ENCODE measurements around the gene FARS2. TPM values are rescaled to one million over a fixed set of nuclear protein-coding genes. Genes with fewer than 3 reads are reported as not detected.

Gene FARS2
- total RNA-seq, 1 experiment from 2014 or later, result 13.8 TPM

DNA sequence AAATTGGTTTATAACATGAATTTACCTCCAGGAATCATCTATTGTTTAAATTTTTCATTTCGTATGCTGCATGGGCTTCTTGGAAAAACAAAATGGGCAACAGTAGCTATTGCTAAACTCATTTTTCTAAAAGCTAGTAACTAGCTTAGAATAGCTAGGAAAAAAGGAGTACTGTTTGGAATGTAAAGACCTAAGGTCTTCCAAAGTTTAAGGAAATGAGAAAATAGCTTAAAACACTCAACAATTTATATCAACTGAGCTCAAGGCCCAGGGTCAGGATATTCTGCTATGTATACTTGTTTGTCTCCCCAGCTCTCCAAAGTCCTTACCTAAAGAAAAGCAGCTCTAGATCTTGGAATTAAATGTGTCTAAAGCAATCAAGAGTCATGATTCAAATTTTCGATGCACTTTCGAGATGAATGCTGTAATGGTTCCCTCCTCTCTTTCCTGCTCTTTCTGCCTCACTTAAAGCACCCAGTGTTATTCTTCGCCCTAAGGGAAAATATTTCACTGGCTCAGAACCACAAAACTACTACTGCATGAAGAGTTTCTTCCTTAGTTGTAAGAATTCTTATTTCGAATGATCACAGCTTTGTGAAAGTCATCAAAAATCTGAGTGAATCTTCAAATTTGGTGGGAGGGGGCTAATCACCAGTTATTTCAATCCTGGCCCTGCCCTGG, 42.2 kb upstream of the FARS2 start:
- no peak overlapping the region for H3K4me2 ChIP-seq (ENCODE audit: low read length)

More for the DNA sequence above, 42.2 kb upstream of the FARS2 start:
- no peak for ATAC-seq
- Histone ChIP-seq H3K9me3 (ENCODE audit: control insufficient read depth in 1 of 2, insufficient read depth in 1 of 2, low read depth in 1 of 2, low read length in 2 of 2) (no peaks in the 10 kb centered on the region), H3K79me2 (ENCODE audit: insufficient read depth, low read length) (peaks cover 4% of the 10 kb centered on the region; the same call in 1 of the 2 replicates), H4K20me1 (ENCODE audit: insufficient read depth) (no peaks in the 10 kb centered on the region), H2AFZ (ENCODE audit: low read depth, low read length, poor library complexity, severe bottlenecking) (no peak overlapping the region), H3K9me2 (ENCODE audit: insufficient read depth) (no peaks in the 10 kb centered on the region), H3K4me3 (replicated peaks in 1 of 2; ENCODE audit: low read depth in 1 of 2, low read length in 2 of 2) (no peak overlapping the region), H3K27ac (ENCODE audit: low read depth, low read length) (no peak overlapping the region), H3K9ac (ENCODE audit: low read length) (no peak overlapping the region), H3K4me1 (ENCODE audit: control insufficient read depth in 1 of 2, insufficient read depth in 2 of 2, low read length in 2 of 2) (no peaks in the 10 kb centered on the region), H3K27me3 (ENCODE audit: insufficient read depth, low read length) (no peaks in the 10 kb centered on the region), H3K36me3 (ENCODE audit: control insufficient read depth in 1 of 2, insufficient read depth in 2 of 2, low read length in 2 of 2) (no peaks in the 10 kb centered on the region)
- TF ChIP-seq, protein P1, sequence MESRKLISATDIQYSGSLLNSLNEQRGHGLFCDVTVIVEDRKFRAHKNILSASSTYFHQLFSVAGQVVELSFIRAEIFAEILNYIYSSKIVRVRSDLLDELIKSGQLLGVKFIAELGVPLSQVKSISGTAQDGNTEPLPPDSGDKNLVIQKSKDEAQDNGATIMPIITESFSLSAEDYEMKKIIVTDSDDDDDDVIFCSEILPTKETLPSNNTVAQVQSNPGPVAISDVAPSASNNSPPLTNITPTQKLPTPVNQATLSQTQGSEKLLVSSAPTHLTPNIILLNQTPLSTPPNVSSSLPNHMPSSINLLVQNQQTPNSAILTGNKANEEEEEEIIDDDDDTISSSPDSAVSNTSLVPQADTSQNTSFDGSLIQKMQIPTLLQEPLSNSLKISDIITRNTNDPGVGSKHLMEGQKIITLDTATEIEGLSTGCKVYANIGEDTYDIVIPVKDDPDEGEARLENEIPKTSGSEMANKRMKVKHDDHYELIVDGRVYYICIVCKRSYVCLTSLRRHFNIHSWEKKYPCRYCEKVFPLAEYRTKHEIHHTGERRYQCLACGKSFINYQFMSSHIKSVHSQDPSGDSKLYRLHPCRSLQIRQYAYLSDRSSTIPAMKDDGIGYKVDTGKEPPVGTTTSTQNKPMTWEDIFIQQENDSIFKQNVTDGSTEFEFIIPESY (IDR thresholded peaks at IDR 0.05; ENCODE audit: extremely low read depth, insufficient replicate concordance, low read length), result no peak
- TF ChIP-seq SIN3A (IDR thresholded peaks at IDR 0.05; ENCODE audit: low read depth) (no peak), POLR2AphosphoS5 (IDR thresholded peaks at IDR 0.05; ENCODE audit: low read depth, low read length) (no peak), EZH2phosphoT487 (IDR thresholded peaks at IDR 0.05; ENCODE audit: borderline replicate concordance) (no peak), ZNF274 (IDR thresholded peaks at IDR 0.05; ENCODE audit: low read depth, low read length) (no peak), SP1 (IDR thresholded peaks at IDR 0.05; ENCODE audit: low read depth) (no peak), EGR1 (IDR thresholded peaks at IDR 0.05; ENCODE audit: low read depth) (no peak), JUND (IDR thresholded peaks at IDR 0.05) (no peak), FOSL1 (IDR thresholded peaks at IDR 0.05; ENCODE audit: low read depth) (no peak), SRF (IDR thresholded peaks at IDR 0.05; ENCODE audit: low read depth) (no peak), YY1 (IDR thresholded peaks at IDR 0.05; ENCODE audit: extremely low read depth, insufficient replicate concordance, low read depth, low read length) (no peak), TCF7L2 (IDR thresholded peaks at IDR 0.05; ENCODE audit: borderline replicate concordance, extremely low read depth, insufficient read depth, insufficient read length) (no peak)
- TF ChIP-seq, protein P2, sequence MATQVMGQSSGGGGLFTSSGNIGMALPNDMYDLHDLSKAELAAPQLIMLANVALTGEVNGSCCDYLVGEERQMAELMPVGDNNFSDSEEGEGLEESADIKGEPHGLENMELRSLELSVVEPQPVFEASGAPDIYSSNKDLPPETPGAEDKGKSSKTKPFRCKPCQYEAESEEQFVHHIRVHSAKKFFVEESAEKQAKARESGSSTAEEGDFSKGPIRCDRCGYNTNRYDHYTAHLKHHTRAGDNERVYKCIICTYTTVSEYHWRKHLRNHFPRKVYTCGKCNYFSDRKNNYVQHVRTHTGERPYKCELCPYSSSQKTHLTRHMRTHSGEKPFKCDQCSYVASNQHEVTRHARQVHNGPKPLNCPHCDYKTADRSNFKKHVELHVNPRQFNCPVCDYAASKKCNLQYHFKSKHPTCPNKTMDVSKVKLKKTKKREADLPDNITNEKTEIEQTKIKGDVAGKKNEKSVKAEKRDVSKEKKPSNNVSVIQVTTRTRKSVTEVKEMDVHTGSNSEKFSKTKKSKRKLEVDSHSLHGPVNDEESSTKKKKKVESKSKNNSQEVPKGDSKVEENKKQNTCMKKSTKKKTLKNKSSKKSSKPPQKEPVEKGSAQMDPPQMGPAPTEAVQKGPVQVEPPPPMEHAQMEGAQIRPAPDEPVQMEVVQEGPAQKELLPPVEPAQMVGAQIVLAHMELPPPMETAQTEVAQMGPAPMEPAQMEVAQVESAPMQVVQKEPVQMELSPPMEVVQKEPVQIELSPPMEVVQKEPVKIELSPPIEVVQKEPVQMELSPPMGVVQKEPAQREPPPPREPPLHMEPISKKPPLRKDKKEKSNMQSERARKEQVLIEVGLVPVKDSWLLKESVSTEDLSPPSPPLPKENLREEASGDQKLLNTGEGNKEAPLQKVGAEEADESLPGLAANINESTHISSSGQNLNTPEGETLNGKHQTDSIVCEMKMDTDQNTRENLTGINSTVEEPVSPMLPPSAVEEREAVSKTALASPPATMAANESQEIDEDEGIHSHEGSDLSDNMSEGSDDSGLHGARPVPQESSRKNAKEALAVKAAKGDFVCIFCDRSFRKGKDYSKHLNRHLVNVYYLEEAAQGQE (IDR thresholded peaks at IDR 0.05; ENCODE audit: low read depth), result no peak
- TF ChIP-seq, protein P3, sequence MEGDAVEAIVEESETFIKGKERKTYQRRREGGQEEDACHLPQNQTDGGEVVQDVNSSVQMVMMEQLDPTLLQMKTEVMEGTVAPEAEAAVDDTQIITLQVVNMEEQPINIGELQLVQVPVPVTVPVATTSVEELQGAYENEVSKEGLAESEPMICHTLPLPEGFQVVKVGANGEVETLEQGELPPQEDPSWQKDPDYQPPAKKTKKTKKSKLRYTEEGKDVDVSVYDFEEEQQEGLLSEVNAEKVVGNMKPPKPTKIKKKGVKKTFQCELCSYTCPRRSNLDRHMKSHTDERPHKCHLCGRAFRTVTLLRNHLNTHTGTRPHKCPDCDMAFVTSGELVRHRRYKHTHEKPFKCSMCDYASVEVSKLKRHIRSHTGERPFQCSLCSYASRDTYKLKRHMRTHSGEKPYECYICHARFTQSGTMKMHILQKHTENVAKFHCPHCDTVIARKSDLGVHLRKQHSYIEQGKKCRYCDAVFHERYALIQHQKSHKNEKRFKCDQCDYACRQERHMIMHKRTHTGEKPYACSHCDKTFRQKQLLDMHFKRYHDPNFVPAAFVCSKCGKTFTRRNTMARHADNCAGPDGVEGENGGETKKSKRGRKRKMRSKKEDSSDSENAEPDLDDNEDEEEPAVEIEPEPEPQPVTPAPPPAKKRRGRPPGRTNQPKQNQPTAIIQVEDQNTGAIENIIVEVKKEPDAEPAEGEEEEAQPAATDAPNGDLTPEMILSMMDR (IDR thresholded peaks at IDR 0.05 in 2 of 3, conservative IDR thresholded peaks at IDR 0.05 in 1 of 3; ENCODE audit: borderline replicate concordance in 1 of 3, insufficient read depth in 1 of 3, low read depth in 2 of 3, low read length in 2 of 3), result no peak
- intact Hi-C loops (cut with micrococcal nuclease), result no loop called here
- ChIA-PET CTCF (interaction anchor here (1.1 kb wide), 1 partner anchor 183 kb away, joined by 4 read pairs; no protein-coding TSS in a partner anchor), RAD21 (ENCODE audit: low non-redundant PET in 1 of 2, low total read pairs in 2 of 2, uncharacterized antibody in 2 of 2, unreplicated experiment in 2 of 2) (no interaction called here), POLR2A (no interaction called here)
- DNase-seq (ENCODE audit: low read depth, low spot score), result no peak
- no TSS peak for BruUV-seq (replicated peaks)

All from HCT116 (cell line).